ENCODE measurements around the gene CTSD. TPM values are rescaled to one million over a fixed set of nuclear protein-coding genes. Genes with fewer than 3 reads are reported as not detected.

Gene CTSD
- total and polyA plus RNA-seq, 2 of the 8 experiments (the other 6 are each of a cell fraction or from before 2014, with no cell fraction given), result 169 to 173 TPM

DNA sequence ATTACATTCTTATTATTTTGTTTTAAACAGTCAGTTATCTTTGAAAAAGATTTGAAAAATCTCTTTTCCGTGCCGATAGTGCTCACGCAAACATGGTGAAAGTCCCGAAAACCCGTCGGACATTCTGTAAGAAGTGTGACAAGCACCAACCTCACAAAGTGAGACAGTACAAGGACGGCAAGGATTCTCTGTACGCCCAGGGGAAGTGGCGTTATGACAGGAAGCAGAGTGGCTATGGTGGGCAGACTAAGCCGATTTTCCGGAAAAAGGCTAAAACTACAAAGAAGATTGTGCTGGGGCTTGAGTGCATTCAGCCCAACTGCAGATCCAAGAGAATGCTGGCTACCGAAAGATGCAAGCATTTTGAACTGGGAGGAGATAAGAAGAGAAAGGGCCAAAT is 28.7 kb upstream of the CTSD start:
- CTCF ChIA-PET (ENCODE audit: partially characterized antibody), result interaction anchor here (1.0 to 3.7 kb wide), 4 partner anchors 19 to 140 kb away, joined by 3 to 11 read pairs (median 4); no protein-coding TSS in a partner anchor
- H3K18ac ChIP-seq (ENCODE audit: extremely low read depth, low read length), result no peak overlapping the region
- no peak for FAIRE-seq
- TF ChIP-seq, protein P1, sequence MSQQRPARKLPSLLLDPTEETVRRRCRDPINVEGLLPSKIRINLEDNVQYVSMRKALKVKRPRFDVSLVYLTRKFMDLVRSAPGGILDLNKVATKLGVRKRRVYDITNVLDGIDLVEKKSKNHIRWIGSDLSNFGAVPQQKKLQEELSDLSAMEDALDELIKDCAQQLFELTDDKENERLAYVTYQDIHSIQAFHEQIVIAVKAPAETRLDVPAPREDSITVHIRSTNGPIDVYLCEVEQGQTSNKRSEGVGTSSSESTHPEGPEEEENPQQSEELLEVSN (IDR thresholded peaks at IDR 0.05), result no peak
- TF ChIP-seq SP1 (IDR thresholded peaks at IDR 0.05; ENCODE audit: low read depth, low read length) (no peak), EZH2 (IDR thresholded peaks at IDR 0.05; ENCODE audit: low read depth, low read length, severe bottlenecking) (no peak), POLR2A (IDR thresholded peaks at IDR 0.05; ENCODE audit: control extremely low read depth in 1 of 2, low read depth in 2 of 2, low read length in 2 of 2) (no peak), EGR1 (IDR thresholded peaks at IDR 0.05; ENCODE audit: borderline replicate concordance, low read depth, low read length) (no peak), EP300 (IDR thresholded peaks at IDR 0.05; ENCODE audit: borderline replicate concordance in 1 of 2, low read depth in 2 of 2, low read length in 2 of 2) (no peak), NRF1 (IDR thresholded peaks at IDR 0.05; ENCODE audit: low read depth, low read length) (no peak)
- TF ChIP-seq, protein P2, sequence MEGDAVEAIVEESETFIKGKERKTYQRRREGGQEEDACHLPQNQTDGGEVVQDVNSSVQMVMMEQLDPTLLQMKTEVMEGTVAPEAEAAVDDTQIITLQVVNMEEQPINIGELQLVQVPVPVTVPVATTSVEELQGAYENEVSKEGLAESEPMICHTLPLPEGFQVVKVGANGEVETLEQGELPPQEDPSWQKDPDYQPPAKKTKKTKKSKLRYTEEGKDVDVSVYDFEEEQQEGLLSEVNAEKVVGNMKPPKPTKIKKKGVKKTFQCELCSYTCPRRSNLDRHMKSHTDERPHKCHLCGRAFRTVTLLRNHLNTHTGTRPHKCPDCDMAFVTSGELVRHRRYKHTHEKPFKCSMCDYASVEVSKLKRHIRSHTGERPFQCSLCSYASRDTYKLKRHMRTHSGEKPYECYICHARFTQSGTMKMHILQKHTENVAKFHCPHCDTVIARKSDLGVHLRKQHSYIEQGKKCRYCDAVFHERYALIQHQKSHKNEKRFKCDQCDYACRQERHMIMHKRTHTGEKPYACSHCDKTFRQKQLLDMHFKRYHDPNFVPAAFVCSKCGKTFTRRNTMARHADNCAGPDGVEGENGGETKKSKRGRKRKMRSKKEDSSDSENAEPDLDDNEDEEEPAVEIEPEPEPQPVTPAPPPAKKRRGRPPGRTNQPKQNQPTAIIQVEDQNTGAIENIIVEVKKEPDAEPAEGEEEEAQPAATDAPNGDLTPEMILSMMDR (IDR thresholded peaks at IDR 0.05; ENCODE audit: control extremely low read depth in 1 of 3, insufficient read depth in 1 of 3, low read depth in 1 of 3, low read length in 3 of 3), result no peak
- TF ChIP-seq, protein P3, sequence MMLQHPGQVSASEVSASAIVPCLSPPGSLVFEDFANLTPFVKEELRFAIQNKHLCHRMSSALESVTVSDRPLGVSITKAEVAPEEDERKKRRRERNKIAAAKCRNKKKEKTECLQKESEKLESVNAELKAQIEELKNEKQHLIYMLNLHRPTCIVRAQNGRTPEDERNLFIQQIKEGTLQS (IDR thresholded peaks at IDR 0.05; ENCODE audit: insufficient read depth, low read depth, low read length), result no peak
- TF ChIP-seq, protein P4, sequence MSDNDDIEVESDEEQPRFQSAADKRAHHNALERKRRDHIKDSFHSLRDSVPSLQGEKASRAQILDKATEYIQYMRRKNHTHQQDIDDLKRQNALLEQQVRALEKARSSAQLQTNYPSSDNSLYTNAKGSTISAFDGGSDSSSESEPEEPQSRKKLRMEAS (IDR thresholded peaks at IDR 0.05), result no peak

More for the DNA sequence above, 28.7 kb upstream of the CTSD start:
- H3K27ac ChIP-seq (ENCODE audit: low read depth, low read length), result no peak overlapping the region
- H2BK20ac ChIP-seq (ENCODE audit: low read length), result no peak overlapping the region
- no peak overlapping the region for H3K4ac ChIP-seq (replicated peaks; ENCODE audit: insufficient read length, low read depth, low read length)
- no peak overlapping the region for H4K8ac ChIP-seq (ENCODE audit: extremely low read depth, insufficient read depth, low read length)
- POLR2A ChIA-PET (ENCODE audit: partially characterized antibody), result no interaction called here
- no peak overlapping the region for H4K91ac ChIP-seq (replicated peaks; ENCODE audit: insufficient read length, low read length)
- no peaks in the 10 kb centered on the region; the same call in 1 of the 2 replicates for H3K23me2 ChIP-seq (ENCODE audit: low read depth, low read length)
- H2BK5ac ChIP-seq (ENCODE audit: low read depth, low read length), result no peak overlapping the region
- H3K56ac ChIP-seq (replicated peaks; ENCODE audit: insufficient read length, low read depth, low read length), result no peak overlapping the region
- no peaks in the 10 kb centered on the region for H4K20me1 ChIP-seq (replicated peaks in 1 of 2; ENCODE audit: control insufficient read depth in 1 of 2, insufficient read depth in 2 of 2, low read length in 2 of 2)
- no peak overlapping the region for H3K4me3 ChIP-seq (ENCODE audit: extremely low read depth in 1 of 4, insufficient read depth in 2 of 4, low read depth in 3 of 4, low read length in 4 of 4)
- no peak overlapping the region for H2BK120ac ChIP-seq (replicated peaks; ENCODE audit: low read depth, low read length)
- H3K4me2 ChIP-seq (ENCODE audit: insufficient read depth in 1 of 2, low read depth in 2 of 2, low read length in 2 of 2), result no peak overlapping the region
- 93% methylated on average over 12 of the region's 12 CpGs; no CpG with 5 or more reads in 1 of the 2 experiments for WGBS, 2 experiments (ENCODE audit: extremely low coverage in 1 of 2, insufficient coverage in 1 of 2, insufficient read length in 1 of 2, insufficient replicate concordance in 2 of 2, low coverage in 1 of 2, low lambda C conversion rate in 2 of 2, missing lambda C conversion rate in 1 of 2)
- H3K4me1 ChIP-seq (replicated peaks in 1 of 4; ENCODE audit: control insufficient read depth in 3 of 4, insufficient read depth in 4 of 4, low read length in 3 of 4), result no peaks in the 10 kb centered on the region
- no peak overlapping the region for H2BK12ac ChIP-seq (ENCODE audit: low read depth, low read length)
- H3K14ac ChIP-seq (ENCODE audit: insufficient read length), result no peak overlapping the region
- DNase-seq (ENCODE audit: low read depth in 1 of 2, low spot score in 2 of 2), result no peak
- no peak overlapping the region for H3K9ac ChIP-seq (replicated peaks in 1 of 4; ENCODE audit: extremely low read depth in 1 of 4, low read depth in 3 of 4, low read length in 3 of 4)
- H2AFZ ChIP-seq (ENCODE audit: low read length), result no peak overlapping the region
- no peaks in the 10 kb centered on the region for H3K36me3 ChIP-seq (ENCODE audit: control insufficient read depth in 2 of 4, insufficient read depth in 4 of 4, low read length in 3 of 4)
- no peak overlapping the region for H2BK15ac ChIP-seq (ENCODE audit: low read length)
- H4K5ac ChIP-seq (ENCODE audit: insufficient read length, low read depth, low read length), result no peak overlapping the region
- H3K79me1 ChIP-seq (ENCODE audit: low read depth, low read length), result no peaks in the 10 kb centered on the region
- no peaks in the 10 kb centered on the region for H3K9me3 ChIP-seq (ENCODE audit: insufficient read depth in 2 of 2, low read depth in 1 of 2, low read length in 1 of 2)
- peaks cover 0 to 3% (median 1%) of the 10 kb centered on the region in 4 experiments; a peak in 2 of 7 replicates for H3K27me3 ChIP-seq (replicated peaks in 1 of 4; ENCODE audit: control insufficient read depth in 3 of 4, extremely low read depth in 1 of 4, insufficient read depth in 3 of 4, low read length in 3 of 4)
- H2AK5ac ChIP-seq (ENCODE audit: low read depth, low read length), result no peak overlapping the region
- H3K23ac ChIP-seq (ENCODE audit: insufficient read length), result no peak overlapping the region
- no peaks in the 10 kb centered on the region for H3K79me2 ChIP-seq (ENCODE audit: control insufficient read depth in 1 of 2, insufficient read depth in 2 of 2, low read length in 2 of 2)
